HG03108 (cell line): ENCODE measurements around the gene GP9.
"Not testable (repeated sequence)": the region's sequence is repeated elsewhere in the genome, so short reads cannot be mapped to it uniquely, and the experiment has no call there.

Experiments
- ATAC-seq: cut with Tn5 transposase; IDR thresholded peaks from one replicate; pipeline ENCODE4 v1.9.1; 2021; ENCODE audit warnings: moderate library complexity; ENCODE audit not compliant: unreplicated experiment

The GP9 gene

GRCh38 chr3:129069313-129070085 lies 8.9 kb downstream of the GP9 start:
- not testable (repeated sequence) for ATAC-seq

DNA sequence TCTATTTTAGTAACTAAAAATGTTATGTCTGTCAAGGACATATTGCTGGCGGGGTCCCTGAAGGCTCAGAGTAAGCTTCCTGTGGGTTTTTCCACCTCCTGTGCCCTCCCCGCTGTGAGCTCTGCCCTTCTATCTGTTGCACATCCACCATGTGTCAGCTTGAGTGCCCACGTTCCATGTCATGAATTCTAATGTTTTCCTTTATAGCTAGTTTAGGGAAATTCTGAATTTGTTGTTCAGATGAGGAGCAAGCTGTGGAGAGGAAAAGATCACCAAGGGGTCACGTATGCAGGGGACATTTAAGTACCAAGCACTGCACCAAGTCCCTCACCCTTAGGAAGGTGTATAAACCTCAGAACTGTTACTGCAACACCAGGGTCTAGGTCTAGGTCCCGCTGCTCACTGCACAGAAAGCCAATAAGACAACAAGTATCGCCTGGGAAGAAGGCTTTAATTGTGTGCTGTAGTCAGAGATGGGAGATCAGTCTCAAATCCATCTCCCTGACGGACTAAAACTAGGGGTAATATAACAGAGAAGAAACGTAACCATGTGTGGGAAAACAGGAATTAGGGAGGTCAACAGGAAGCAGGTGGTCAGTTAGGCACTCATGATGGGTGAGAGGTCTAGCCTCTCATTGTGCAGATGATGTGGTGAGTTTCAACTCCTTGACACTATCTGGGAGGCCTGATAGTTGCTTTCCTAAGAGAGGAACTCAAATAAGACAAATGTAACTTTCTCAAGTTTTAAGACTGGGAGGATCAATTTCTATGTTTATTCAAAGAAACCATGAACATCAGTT lies 9.7 kb downstream of the GP9 start:
- no peak for ATAC-seq

DNA sequence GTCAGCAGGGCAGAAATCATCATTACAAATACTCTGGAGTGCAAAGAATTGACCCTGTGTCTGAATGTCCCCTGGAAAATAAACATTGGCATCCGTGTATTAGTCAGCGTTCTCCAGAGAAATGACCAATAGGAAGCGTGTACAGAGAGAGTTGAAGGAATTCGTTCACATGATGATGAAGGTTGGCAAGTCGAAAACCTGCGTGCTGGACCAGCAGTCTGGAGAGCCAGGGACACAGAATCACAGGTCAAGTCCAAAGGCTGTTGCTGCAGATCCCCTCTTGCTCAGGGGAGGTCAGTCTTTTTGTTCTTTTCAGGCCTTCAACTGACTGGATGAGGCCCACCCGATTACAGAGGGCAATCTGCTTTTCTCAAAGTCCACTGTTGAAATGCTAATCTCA lies 16.6 kb downstream of the GP9 start:
- ATAC-seq = no peak

GRCh38 chr3:129078510-129078909 lies 17.9 kb downstream of the GP9 start:
- no peak for ATAC-seq

DNA sequence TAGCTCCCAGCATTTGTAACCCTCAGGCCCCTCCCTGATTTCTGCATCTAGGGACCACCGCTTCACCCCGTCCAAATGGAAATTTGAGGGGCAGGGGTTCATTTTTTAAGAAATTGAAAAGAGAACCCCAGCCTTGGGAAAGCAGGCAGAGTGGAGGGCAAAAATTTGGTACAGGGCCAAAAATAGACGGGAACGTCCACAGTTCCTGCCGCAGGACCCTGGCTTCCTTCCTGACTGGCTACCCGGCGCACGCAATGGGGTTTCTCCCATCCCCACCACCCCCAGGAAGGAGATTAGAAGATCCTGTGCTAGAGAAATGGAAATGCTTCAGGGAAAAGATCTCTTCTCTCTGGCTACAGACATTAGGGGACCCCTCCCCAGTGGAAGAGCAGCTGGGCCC lies 20.9 kb downstream of the GP9 start:
- ATAC-seq = no peak

DNA sequence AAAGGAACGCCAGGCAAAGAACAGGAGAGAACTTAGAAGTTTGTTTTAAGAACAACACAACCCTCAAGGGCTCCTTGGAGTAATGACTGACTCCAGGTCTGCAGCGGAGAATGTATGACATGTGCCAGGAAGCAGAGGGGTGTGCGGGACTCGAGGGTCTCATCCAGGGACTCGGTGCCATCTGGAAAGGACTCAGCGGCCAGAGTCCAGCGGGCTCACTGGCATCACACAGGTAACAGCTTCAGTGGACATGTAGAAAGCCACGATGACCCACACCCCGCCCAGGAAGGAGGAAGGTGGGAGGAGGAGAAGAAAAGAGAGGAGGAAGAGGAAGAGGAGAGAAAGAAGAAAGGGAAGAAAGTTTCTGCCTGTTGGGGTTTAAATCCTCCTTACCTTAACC lies 21.4 kb downstream of the GP9 start:
- ATAC-seq = no peak

- no peak for ATAC-seq
Observed at GRCh38 chr3:129084501-129084900, 23.9 kb downstream of the GP9 start.

- ATAC-seq = no peak
Observed at GRCh38 chr3:129085165-129085715, 24.7 kb downstream of the GP9 start.

DNA sequence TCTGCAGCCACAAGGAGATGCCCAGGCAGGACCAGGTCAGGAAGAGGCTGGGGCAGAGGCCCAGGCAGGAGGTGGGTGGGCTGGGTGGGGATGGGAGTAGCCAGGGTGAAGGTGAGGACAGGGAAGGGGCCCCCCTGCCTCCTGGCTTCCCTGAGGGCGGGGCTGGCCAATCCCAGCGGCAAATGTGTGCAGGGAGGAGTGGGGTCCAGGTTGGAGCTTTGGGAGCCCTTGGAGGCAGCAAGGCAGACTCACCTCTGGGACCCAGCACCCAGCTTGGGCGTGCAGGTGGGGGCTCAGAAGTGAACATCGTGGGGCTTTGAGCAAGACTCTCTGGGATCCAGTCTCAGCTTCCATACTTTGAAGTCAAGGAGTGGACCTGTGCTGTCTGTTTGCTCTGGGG lies 25.2 kb downstream of the GP9 start:
- no peak for ATAC-seq

DNA sequence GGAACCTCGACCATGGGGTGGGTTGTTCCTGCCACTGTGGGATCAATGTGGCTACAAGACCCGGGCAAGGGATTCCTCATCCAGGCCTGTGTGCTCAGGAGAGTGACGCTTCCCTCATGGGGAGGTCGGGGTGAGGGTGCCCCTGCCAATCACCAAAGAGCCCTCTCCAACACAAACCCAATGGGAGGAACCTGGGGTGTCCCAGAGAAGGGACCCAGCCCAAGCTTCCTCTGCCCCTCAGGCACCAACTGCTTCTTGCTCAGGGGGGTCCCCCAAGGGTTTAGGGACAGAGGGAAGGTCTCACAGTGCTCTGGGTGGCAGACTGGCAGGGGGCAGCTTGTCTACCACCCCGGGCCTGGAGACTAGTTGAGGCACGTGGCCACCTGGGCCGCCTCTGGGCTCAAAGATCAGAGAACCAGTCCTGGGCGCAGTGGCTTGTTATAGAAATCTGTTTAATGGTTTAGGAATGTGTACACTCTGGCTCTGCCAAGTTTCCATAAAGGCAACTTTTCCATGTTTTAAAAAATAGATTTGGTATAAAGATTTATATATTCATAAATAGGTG lies 26.6 kb downstream of the GP9 start:
- ATAC-seq = no peak

GRCh38 chr3:129087904-129088303 lies 27.3 kb downstream of the GP9 start:
- ATAC-seq = not testable (repeated sequence)

DNA sequence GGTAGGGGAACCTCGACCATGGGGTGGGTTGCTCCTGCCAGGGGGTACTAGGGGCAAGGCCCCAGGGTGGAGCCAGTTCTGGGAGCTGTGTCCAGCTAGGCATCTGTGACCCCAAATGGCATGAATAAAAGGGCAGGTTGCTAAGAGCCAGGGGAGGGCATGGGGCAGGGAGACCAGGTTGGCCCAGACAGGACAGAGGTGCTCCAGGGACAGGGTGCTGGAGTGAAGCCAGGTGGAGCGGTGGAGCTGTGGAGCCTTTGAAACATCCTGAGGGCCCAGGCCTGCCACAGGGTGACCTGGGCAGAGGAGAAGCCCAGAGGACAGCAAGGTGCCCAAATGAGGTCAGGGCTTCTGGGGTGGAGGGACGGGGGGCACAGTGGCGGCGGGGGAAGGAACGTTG lies 27.7 kb downstream of the GP9 start:
- ATAC-seq = not testable (repeated sequence)

DNA sequence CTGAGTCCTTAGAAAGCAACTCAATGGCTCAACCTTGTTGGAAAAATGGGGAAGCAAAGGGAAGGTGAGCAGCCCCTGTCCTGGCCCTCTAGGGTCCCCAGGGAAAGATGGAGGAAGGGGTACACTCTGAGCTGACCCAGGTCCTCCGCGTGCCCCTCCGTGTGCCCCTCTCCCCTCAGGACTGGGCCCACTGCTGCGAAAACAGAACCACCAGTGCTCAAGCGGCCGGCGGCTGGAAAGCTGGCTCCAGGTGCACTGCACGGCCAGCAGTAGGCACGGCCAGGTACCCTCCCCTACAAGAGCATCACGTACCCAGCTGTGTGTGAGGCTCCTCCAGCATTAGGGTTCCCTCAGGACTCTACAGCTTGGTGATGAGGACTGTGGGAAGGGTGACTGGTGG lies 34.7 kb downstream of the GP9 start:
- no peak for ATAC-seq

GRCh38 chr3:129100274-129100673 lies 39.7 kb downstream of the GP9 start:
- ATAC-seq = no peak

DNA sequence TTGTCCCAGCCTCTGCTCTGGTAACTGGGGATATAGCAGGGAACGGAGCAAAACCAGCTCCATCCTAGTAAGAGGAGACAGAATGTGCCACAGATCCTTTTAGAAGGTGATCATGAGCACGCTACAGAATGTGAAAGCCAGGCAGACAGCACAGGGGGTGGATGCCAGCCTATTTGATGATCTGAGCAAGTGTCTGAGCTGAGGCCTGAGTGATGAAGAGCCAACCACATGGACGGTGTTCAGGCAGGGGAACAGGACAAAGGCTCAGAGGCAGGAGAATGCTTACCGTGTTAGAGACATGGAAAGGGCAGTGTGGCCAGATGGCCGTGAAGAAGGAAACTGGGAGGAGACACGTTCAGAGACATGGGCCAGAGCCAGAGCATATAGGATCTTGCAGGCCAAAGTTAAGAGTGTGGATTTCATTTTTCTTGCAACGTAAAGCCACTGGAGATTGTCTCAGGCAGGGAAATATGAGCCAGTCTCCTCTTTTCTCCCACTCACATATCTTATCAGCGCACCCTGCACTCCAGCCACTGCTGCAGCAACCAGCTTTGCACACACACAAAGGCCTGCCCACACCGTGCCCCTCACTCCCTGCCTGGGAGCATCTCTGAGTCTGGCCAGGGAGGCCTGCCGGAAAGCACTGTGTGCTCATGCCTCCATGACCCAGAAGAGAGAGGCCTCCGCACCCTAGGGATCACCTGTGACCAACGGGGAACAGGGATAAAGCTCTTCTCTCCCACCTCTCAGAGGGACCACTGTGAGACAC lies 41.0 kb downstream of the GP9 start:
- no peak for ATAC-seq

- no peak for ATAC-seq
Observed at GRCh38 chr3:129103296-129103695, 42.7 kb downstream of the GP9 start.

DNA sequence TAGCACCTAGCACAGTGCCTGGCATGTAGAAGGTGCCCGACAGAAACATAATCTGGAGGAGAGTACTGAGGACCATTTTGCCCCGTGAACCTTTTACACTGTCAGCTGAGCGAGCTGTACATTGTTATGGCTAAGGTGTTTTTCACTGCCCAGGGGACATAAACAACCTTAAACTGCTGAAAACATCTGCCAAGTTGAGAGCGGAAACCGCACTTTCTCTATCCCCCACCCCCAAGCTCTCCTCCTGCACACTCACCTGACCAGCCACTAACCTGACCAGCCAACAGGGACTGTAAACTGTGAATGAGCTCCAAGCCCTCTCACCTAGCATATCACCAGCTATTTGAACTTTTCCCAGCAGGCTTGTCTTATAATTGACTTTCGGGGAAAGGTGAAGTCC lies 43.5 kb downstream of the GP9 start:
- ATAC-seq = no peak

DNA sequence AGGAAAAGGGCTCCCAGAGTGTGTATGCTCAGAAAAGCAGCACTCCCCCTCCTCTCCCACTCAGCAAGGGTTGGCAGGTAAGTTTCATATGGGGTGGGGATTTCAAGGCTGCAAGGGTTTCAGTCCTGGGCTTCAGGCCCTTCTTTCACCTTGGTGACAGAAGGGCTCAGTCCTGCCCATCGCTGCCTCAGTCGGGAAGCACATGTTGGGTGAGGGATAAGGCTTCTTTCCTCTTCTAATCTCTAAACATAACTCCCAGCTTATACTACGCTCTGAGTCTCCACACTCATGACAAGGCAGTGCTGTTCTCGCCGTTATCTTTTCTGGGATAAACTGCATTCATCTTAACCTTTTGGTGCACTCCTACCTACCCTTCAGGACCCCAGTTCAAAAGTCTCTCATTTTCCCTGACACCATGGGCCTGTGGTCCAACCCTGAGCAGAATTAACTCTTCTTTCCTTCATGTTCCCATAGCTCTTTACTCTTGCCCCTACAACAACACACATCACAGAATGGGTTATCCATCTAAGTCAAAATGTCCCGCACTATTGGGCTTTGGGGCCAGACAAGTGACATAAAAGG lies 44.0 kb downstream of the GP9 start:
- ATAC-seq = no peak

DNA sequence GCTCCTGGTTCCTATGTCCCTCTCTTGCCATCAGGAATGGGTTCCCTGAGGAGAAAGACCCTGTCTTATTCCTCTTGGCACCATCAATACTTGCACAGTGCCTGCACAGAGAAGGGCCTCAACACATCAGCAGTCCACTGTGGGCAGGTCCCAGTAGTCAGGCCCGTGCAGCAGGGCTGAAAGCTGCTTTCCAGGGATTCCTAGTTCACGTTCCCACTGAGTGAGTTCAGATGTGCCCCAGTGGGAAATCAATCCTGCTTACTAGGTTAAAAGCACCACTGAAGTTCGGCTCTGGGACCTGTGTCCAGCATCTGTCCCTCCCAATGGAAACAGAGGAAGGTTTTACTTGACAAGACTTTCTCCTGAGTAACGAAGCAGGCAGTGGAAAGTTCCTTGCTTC lies 45.3 kb downstream of the GP9 start:
- no peak for ATAC-seq

- no peak for ATAC-seq
Observed at GRCh38 chr3:129106320-129106719, 45.7 kb downstream of the GP9 start.
